Esophagus squamous epithelium (tissue), 4 donors: ENCODE measurements around the gene GRAMD4.

Source experiments
- CTCF ChIP-seq, 6 experiments: fragments of 450-650 bp in 4 of 6; fragments of 200-600 bp in 2 of 6; sonication (generic) in 2 of 6; IDR thresholded peaks; one replicate each; pipeline ENCODE4 v1.5.1; 2016 to 2019; ENCODE audit warnings: antibody characterized with exemption in 6 of 6, mild to moderate bottlenecking in 4 of 6, moderate library complexity in 4 of 6
- POLR2A ChIP-seq, 4 donors: fragments of 450-650 bp; IDR thresholded peaks; one replicate each; pipeline ENCODE4 v1.6.1; 2017; ENCODE audit warnings: antibody characterized with exemption in 4 of 4, mild to moderate bottlenecking in 4 of 4, moderate library complexity in 3 of 4

GRCh38 chr22:46726986-46727317 lies 106.8 kb downstream of the GRAMD4 start:
- TF ChIP-seq CTCF (IDR thresholded peaks at IDR 0.05) (no peak), POLR2A (IDR thresholded peaks at IDR 0.05) (no peak)
